HG03565 (cell line): Measurements from ENCODE around the gene COX19.
A peak's percentile ranks its signal among the peaks of the same experiment; 100 is the strongest.

Experiments
- ATAC-seq: cut with Tn5 transposase; IDR thresholded peaks from one replicate; pipeline ENCODE4 v1.9.1; 2021; ENCODE audit warnings: mild to moderate bottlenecking, moderate library complexity; ENCODE audit not compliant: unreplicated experiment

COX19 gene, protein sequence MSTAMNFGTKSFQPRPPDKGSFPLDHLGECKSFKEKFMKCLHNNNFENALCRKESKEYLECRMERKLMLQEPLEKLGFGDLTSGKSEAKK

DNA sequence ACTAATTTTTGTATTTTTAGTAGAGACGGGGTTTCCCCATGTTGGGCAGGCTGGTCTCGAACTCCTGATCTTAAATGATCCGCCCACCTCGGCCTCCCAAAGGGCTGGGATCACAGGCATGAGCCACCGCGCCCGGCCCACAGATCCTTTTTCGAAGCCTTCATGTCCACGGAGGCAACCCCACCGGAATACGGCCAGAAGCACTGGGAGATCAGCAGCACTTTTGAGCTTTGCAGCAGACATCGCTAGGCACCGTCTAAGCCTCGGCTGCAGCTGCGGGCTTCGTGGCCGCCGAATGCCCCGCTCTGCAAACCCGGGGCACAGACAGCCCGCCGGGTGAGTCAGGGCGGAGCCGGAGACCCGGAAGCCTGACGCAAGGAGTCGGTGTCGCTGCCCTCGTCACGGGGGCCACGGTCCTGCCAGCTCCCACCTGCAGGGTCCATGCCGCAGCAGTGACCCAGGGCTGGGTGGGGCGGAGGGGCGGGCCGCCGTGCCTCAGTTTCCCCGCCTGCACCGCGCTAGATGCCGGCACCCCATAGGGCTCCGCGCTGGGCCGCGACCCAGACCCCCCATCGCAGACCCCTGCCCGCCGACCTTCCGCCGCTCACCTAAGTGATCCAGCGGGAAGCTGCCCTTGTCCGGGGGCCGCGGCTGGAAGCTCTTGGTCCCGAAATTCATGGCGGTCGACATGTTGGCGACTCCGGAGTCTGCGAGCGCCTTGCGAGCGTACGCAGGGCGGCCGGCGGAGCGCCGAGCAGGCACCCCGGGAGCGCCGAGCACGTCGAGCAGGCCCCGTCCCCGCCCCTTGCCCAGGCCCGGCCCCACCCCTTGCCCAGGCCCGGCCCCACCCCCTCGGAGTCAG lies at the start of gene COX19:
Gene COX19, minus strand, starts transcription at position 730 of the 862 bp plus-strand sequence. Its CDS starts 40 bp downstream, at position 690.
- peak; percentile 60 for ATAC-seq

DNA sequence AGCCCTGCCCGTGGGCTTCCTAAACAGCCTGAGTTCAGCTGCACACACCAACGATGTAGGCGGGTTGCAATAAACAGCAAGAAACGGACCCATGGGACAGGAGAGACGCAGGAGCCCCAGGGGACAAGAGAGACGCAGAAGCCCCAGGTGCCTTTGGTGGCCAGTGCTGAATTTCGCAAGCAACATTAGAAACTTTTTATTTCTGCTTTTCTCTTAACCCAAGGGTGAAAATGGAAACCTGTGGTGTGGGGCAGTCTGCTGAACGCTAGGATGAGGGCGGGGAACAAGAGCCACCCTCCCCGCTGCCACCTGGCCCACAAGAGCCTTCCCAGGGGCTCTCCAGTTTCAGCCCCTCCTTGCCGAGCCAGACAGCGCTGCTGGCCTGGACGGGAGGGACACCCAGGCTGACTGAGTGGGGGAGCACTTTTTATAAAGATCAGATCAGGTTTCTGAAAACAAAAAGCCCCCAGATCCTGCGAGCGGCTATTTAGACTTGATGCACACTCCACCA lies 49.0 kb upstream of the COX19 start:
- ATAC-seq = peak; percentile 38

- ATAC-seq = no peak
Measured at GRCh38 chr7:1022801-1023465, 47.6 kb upstream of the COX19 start.

- ATAC-seq = no peak
Measured at GRCh38 chr7:1022356-1022755, 47.0 kb upstream of the COX19 start.

DNA sequence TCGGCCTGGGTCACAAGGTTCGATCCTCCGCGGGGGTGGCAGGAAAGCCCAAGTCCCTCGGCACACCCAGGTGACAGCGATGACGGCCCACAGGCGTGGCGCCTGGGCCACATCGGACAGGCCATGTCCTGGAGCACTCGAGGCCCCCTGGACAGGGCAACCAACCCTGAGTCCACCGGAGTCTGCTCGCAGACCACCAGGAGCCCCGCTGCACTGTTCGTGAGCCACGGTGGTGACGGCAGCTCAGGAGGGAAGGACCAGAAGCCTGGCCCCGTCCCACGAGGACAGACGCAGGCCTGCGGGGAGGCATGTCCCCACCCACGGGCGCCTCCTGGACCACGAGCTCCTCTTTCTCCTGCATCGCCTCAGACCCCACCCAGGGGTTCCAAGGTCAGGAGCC lies 46.6 kb upstream of the COX19 start:
- ATAC-seq = no peak

DNA sequence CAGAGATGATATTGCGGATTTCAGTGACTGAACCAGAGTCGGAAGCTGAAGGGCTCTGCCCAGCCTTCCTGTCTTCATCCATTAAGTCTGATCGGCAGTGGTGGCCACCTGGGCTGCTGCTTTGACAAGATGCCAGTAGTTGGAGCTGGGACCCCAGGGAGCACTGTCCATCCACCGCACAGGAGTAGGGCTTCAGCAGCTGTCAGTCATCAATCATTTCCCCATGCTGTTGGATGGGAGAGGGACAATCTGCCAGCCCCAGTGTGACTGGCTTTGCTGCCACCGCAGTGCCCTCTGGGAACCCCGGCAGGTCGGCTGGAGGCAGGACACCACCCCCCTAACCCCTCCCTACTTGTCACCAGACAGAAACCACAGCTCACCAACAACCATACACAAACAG lies 46.0 kb upstream of the COX19 start:
- no peak for ATAC-seq

GRCh38 chr7:1020849-1021251 lies 45.5 kb upstream of the COX19 start:
- no peak for ATAC-seq

GRCh38 chr7:1019789-1020610 lies 44.7 kb upstream of the COX19 start:
- ATAC-seq = no peak

GRCh38 chr7:1019255-1019785 lies 44.0 kb upstream of the COX19 start:
- no peak for ATAC-seq

DNA sequence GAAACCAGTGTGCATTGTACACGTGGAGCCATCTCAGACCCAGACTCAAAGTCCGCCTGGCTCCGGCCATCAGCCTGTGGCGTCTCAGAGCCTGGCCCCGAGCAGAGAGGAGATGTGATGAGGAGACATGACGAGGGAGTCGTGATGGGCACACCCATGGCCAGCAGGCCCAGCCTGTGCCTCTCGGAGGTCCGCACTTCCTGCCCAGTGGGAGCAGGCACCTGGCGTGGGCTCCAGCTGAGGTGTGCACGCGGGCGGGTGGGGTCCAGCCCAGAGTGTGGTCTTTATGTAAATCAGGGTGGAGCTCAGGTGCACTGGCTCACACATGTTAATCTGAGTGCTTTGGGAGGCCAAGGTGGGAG lies 43.0 kb upstream of the COX19 start:
- no peak for ATAC-seq

GRCh38 chr7:1017586-1018333 lies 42.4 kb upstream of the COX19 start:
- no peak for ATAC-seq

GRCh38 chr7:1016577-1017531 lies 41.5 kb upstream of the COX19 start:
- no peak for ATAC-seq

DNA sequence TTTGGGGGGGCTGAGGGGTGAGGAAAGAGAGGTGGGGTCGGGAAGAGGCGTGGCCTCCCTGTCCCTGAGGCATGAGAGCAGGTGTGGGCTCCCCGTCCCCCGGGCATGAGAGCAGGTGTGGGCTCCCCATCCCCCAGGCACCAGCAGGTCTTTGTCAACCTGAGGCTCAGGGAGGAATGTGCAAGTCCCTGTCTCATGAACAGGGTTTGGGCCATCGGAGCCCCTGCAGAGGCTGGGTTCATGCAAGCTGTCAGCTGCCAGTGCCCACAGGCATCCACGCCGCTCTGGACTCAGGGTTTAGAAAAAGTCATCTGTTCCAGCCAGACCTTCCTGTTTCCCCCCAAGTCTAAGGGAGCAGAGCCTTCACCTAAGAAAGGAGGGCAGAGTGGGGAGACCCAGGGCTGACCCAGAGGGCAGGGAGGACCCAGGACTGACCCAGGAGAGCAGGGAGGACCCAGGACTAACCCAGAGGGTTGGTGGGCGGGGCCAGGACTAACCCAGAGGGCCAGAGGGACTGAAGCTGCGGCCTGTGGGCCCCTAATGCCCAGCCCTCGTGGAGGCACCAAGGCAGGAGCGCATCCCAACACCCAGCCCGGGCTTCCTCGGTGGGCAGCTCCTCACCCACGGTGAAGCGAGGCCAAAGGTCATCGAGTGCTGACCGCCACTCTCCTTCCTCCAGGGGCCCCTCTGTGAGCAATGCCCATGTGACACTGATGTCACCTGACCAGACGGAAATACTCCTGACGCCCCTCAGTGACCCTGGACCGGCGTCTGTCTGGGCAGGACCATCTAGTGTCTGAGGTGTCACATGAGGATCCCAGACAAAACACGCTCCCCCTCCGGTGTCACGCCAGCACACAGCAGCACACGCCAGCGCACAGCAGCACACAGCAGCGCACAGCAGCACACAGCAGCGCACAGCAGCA lies 40.1 kb upstream of the COX19 start:
- no peak for ATAC-seq

GRCh38 chr7:1014681-1015080 lies 39.3 kb upstream of the COX19 start:
- ATAC-seq = no peak

- no peak for ATAC-seq
Measured at GRCh38 chr7:1013581-1013980, 38.2 kb upstream of the COX19 start.

DNA sequence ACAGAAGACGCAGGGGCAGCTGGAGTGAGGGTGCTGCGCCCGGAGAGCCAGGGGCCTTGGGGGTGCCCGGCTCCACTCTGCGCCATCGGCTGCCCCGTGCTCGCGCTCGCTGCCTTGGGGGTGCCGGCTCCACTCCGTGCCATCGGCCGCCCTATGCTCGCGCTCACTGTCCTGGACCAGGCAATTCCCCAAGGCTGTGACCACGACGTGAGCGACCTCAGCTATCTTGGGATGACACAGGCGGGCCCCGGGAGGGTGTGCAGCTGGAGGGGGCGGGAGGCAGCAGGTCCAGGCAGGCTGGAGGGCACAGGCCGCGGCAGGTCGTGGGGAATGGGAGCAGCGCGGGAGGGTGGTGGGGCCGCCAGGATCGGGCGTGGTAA lies 37.4 kb upstream of the COX19 start:
- ATAC-seq = no peak

GRCh38 chr7:1012004-1012715 lies 36.8 kb upstream of the COX19 start:
- no peak for ATAC-seq
